HuH-7.5 (cell line): ENCODE data around the gene KRTAP5-2.
A peak's percentile ranks its signal among the peaks of the same experiment; 100 is the strongest.
"Not testable (repeated sequence)": the region's sequence is repeated elsewhere in the genome, so short reads cannot be mapped to it uniquely, and the experiment has no call there.

ENCODE experiments used
- DNase-seq: peaks from one replicate; pipeline ENCODE4 v3.0.0; 2011; ENCODE audit warnings: low spot score

The KRTAP5-2 gene

DNA sequence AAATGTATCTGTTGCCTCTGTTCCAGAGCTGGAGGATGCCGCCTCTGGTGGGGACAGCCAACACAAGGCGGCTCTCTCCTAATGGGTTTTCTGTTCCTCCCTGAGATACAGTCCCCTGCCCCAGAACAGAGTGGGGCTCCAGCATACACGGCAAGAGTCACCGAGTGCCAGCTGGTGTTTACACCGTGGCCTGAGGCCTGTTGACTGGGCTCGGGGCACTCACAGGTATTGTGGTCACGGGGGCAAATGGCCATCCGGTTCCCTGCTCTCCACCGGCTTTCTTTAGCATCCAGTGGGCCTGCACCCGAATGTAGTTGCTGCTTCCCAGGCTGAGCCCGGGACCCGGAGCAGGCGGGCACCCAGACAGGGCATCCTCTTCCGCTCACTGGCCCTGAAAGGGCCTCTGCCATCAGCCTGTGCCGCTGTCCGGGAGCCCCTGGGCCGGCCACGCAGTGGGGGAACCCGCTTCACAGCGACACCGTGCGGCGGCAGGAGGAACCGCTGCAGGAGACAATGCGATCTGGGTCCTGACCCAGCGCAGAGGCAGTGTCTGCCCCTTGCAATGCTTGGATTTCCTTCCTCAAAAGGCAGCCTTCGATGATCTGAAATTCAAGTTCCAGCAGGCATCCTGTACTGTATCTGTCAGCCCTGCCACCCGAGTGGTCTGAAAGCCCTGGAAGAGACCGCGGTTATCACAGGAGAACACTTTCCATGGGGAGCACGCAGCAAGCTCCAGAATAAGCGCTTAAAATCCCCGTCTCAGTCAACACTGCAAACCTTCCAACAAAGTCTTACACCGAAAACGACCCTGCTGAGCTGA is 30.6 kb upstream of the KRTAP5-2 start:
- peak; percentile 87 for DNase-seq

- no peak for DNase-seq
Observed at GRCh38 chr11:1625541-1625940, 27.4 kb upstream of the KRTAP5-2 start.

DNA sequence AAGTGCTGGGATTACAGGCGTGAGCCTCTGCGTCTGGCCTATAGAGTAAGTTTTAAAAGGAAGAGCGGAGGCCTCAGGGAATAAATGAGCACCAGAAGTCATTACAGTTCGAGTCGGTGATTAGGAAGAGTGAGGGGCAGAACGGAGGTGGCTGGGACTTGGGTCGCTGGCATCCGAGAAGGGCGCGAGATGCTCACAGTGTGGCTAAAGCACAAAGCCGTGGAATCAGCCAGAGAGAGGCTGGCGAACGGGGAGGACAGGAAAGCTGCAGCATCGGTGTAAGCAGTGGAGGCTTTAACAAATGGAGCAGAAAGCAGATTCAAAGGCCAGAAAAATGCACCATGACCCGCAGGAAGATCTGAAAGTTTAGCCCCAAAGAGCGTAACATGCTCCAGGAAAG is 26.5 kb upstream of the KRTAP5-2 start:
- no peak for DNase-seq

- DNase-seq, result no peak
Observed at GRCh38 chr11:1623716-1624115, 25.6 kb upstream of the KRTAP5-2 start.

- no peak for DNase-seq
Observed at GRCh38 chr11:1622086-1622485, 24.0 kb upstream of the KRTAP5-2 start, which contains the start of gene KRTAP5-4. Gene KRTAP5-4 (minus strand): TSS chr11:1622138. CDS start chr11:1622093, 45 bp downstream.

DNA sequence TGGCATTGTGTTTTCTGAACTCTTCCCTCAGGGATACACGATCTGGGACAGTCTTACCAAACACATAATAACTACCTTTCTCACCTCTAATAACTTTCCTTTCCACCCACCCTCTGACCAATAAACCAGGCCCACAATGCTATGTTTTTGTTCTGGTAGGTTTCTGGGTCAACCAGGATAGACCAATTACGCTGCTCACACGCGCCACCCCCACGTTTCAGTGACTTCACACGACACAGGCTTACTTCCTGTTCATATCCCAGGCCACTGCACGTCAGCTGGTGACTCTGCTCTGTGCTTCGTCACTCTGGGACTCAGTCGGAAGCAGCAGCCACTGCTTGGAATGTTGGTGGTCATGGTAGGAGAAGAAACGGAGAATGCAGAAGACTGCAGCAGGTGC is 21.4 kb upstream of the KRTAP5-2 start:
- DNase-seq, result no peak

DNA sequence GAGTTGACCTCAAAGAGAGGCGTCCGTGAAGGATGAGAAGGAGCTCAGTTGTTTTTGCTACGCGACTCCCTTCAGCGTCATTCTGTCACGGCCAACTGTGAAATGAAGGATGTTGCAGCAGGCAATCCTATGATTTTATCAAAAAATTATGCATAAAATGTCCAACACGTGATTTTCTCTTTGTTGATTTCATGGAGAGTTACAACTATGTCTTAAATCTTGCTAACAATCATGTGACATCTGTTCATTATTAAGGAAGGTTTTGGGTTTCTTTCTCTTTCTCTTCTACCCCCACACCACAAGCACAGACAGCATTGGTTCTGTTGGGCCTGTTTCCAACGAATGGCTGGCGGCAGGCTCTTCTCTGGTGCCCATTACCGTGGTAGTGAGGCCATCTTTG is 20.1 kb upstream of the KRTAP5-2 start:
- no peak for DNase-seq

DNA sequence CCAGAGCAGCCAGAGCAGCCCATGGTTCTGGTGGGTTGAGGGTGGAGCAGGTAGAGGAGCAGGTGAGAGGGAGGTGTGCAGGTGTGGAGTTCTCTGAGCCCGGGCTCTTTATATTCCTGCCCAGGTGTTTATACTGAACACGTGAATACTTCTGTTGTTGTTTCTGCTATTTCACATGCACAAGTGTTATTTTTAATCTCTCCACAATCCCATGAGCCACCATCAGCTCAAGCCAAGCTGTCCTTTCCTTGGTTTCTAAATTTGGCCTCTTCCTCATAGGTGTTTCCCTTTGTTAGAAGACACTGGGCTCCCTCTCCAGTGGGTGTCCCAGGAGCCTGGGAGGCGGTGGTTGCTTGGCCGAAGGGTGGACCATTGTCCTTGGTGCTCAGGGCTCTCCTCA is 10.3 kb upstream of the KRTAP5-2 start, which contains the start of gene KRTAP5-3:
Gene KRTAP5-3 (minus strand): TSS at position 101 of the 400 bp plus-strand sequence. CDS start 78 bp downstream, at position 23.
- no peak for DNase-seq

- not testable (repeated sequence) for DNase-seq
Observed at GRCh38 chr11:1607901-1608300, 9.8 kb upstream of the KRTAP5-2 start.

- DNase-seq, result not testable (repeated sequence)
Observed at GRCh38 chr11:1607156-1607845, 9.2 kb upstream of the KRTAP5-2 start.

DNA sequence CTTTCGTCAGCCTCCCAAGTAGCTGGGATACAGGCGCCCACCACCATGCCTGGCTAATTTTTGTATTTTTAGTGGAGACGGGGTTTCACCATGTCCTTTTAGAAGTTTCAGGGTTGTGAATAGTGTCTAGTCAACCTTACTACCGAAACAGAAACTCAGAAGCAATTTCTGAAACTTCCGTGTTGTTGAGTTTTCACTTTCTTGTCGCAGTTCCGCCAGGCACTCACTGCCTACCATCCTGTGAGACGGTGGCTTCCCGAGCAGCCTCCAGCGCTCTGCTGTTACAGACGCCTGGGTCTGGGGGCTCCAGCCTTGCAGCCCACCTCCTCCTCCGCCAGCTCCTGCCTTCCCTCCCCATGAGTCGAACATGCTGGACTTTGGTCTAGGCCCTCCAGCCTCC is 7.8 kb upstream of the KRTAP5-2 start:
- not testable (repeated sequence) for DNase-seq

GRCh38 chr11:1604711-1605110 is 6.6 kb upstream of the KRTAP5-2 start:
- DNase-seq, result no peak

GRCh38 chr11:1604181-1604580 is 6.1 kb upstream of the KRTAP5-2 start:
- DNase-seq, result no peak

- DNase-seq, result no peak
Observed at GRCh38 chr11:1603629-1604028, 5.5 kb upstream of the KRTAP5-2 start.

DNA sequence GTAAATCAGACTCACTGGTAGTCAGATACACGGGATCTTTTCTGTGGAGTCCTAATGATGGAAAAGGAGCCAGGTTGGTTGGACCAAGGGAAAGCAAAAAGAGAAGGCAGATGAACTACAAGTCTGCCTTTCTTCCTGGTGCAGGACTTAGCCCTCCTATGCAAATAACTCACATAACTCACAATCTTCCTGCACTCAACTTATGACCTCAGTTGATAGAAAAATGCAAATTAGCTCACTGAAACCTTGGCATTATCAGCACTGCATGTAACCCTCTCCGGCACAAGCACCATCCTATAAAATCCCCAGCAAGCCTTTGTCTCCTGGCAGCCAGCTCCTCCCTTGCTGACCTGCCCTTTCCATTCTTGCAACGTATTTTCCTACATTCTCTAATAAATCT is 3.6 kb upstream of the KRTAP5-2 start:
- DNase-seq, result not testable (repeated sequence)

GRCh38 chr11:1600626-1601025 is 2.5 kb upstream of the KRTAP5-2 start:
- DNase-seq, result no peak

- DNase-seq, result no peak
Observed at GRCh38 chr11:1598816-1599215, 722 bp upstream of the KRTAP5-2 start.

GRCh38 chr11:1598406-1598805 is 312 bp upstream of the KRTAP5-2 start:
- not testable (repeated sequence) for DNase-seq

DNA sequence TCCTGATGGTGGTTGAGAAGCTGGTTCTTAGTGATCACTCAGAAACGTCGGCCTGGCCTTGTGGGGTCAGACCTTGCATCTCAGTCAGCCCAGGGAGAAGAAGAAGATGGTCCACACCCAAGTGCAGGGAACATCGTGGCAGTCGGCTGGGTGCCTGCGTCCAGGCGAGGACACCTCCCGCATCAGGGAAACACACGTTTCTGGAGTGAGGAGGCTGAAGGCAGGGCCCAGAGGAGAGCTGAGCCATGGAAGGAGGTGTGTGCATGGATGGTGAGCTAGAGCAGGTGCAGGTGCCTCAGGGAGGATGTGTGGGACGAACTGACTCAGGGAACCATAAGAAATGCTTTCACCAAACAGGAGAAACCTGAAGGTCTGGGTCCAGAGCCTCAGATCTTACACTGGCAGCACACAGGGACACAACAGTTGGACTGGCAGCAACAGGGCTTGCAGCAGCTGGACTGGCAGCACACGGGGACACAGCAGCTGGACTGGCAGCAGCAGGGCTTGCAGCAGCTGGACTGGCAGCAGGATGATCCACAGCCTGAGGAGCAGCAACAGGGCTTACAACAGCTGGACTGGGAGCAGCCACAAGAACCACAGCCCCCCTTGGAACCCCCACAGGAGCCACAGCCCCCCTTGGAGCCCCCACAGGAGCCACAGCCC is 632 bp downstream of the KRTAP5-2 start:
- no peak for DNase-seq

GRCh38 chr11:1596576-1597121 is 1.4 kb downstream of the KRTAP5-2 start:
- not testable (repeated sequence) for DNase-seq

DNA sequence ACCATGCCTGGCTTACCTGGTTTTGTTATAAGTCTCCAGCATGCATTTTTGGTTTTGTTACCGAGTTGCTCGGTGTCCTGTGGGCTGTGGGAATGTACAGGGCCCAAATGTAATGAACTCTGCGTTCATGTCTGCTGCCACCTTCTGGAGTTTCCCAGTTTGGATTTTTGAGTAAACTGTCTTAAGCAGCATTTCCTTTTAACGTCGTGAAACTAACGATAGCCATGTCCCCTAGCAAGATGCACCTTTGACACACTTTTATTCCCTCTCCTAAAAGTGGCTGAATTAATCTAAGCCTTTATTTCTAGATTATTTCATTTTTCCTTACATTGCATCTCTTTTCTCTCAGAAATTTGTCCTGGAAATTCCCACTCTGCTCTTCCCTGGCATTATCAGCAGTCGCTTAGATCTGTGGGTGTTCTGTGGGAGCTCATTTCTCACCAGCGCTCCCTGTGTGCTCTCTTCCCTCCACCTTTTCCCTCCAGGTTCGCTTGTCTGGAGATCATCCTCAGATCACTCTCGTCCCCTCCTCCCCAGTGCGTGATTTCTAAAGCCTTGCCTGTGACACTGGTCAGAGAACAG is 2.0 kb downstream of the KRTAP5-2 start:
- not testable (repeated sequence) for DNase-seq

- DNase-seq, result no peak
Observed at GRCh38 chr11:1592628-1593027, 5.5 kb downstream of the KRTAP5-2 start.
